RWPE1 (cell line): ENCODE results near the gene ILF3.

ENCODE experiments used
- CTCF ChIA-PET: fragments of 350-600 bp; sonication (Branson Sonifier 250); formaldehyde crosslinking; extraction: SDS; loops from one replicate; lab custom pipeline; 2021; lab: Yijun Ruan, JAX
- POLR2A ChIA-PET: fragments of 400-600 bp; formaldehyde crosslinking; extraction: SDS; loops from one replicate; lab custom pipeline; 2020; ENCODE audit warnings: antibody characterized with exemption; ENCODE audit not compliant: low non-redundant PET; lab: Yijun Ruan, JAX
- DNase-seq: peaks from one replicate; pipeline ENCODE4 v3.0.0; 2012; ENCODE audit warnings: low spot score
- H3K27ac ChIP-seq: fragments of 450-650 bp; 2 replicates; pipeline ENCODE4 v1.5.1; 2017
- CTCF ChIP-seq: fragments of 450-650 bp; conservative IDR thresholded peaks from 2 replicates; pipeline ENCODE4 v1.5.1; 2017; ENCODE audit warnings: low read depth, mild to moderate bottlenecking

Gene ILF3

DNA sequence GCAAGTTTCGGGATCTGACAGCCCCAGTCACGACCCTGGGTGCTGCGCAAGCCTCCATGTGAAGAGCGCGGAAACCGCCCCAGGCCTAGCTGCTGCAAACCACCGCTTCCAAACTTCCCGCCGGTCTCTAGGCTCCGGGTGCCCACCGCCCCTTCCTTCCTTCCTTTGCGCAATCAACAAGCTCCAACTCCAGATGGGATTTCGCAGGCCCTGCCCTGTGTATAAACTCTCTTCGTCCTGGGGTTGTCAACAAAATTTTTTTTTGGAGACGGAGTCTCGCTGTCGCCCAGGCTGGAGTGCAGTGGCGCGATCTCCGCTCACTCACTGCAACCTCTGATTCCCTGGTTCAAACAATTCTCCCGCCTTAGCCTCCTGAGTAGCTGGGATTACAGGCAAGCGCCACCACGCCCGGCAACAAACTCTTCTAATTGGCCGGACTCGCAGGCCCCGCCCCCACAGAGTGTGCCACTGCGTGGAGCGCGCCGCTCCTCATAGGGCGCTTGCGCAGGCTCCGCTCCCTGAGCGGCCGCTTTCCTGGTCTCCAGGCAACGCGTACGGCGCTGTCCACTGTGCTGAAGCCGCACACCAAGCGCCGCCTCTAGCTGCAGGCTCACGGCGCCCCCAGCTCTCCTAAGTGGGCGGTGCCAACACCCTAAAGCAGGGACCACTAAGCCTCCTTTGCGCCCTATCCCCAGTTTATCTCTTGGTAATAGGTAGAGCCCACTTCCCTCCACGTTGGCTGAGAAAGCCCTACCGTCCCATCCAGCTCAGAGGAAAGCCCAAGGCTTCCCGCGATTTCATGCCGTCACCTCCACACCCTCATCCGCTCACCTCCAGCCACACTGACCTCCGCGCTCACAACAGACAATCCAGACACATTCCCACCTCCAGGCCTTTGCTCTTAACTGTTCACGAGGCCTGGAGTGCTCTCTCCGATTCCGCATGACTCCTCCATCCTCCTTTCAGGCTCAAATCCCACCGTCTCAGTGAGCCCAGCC lies 41.6 kb downstream of the ILF3 start:
- peak overlapping the region; percentile 45 for H3K27ac ChIP-seq
- peak; percentile 96 for DNase-seq
- ChIA-PET CTCF (interaction anchor here (0.6 kb wide), 1 partner anchor 277 kb away, joined by 4 read pairs; no protein-coding TSS in a partner anchor), POLR2A (no interaction called here)
- TF ChIP-seq CTCF: no peak

DNA sequence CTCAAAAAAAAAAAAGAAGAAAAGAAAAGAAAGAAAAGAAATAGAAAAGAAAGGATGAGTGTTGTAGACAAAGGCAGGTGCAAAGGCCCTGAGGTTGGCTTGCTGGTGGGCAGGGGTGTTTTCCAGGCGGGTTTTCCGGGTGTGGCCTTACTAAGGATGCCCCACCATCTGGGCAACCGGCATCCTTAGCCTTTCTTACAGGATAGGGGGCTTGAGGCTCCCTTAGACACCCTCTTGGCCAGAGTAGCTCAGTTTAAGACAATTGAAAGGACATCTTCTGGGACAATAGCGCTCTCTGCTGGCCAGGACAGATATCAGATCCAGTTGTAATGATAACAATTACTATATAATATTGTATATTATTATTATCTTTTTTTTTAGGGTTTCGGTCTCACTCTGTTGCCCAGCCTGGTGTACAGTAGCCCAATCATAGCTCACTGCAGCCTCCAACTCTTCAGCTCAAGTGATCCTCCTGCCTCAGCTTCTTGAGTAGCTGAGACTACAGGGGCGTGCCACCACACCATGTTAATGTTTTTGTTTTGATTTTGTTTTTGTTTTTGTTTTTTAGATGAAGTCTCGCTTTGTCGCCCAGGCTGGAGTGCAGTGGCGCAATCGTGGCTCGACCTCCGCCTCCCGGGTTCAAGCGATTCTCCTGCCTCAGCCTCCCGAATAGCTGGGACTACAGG lies 45.6 kb downstream of the ILF3 start:
- CTCF ChIA-PET: interaction anchor here (0.5 to 1.2 kb wide), 8 partner anchors 9 to 964 kb away, joined by 3 to 9 read pairs (median 6); no protein-coding TSS in a partner anchor
- H3K27ac ChIP-seq: no peak overlapping the region
- POLR2A ChIA-PET: no interaction called here
- TF ChIP-seq CTCF: peak; percentile 57; the same call in 1 of the 2 replicates
- DNase-seq: peak; percentile 42

DNA sequence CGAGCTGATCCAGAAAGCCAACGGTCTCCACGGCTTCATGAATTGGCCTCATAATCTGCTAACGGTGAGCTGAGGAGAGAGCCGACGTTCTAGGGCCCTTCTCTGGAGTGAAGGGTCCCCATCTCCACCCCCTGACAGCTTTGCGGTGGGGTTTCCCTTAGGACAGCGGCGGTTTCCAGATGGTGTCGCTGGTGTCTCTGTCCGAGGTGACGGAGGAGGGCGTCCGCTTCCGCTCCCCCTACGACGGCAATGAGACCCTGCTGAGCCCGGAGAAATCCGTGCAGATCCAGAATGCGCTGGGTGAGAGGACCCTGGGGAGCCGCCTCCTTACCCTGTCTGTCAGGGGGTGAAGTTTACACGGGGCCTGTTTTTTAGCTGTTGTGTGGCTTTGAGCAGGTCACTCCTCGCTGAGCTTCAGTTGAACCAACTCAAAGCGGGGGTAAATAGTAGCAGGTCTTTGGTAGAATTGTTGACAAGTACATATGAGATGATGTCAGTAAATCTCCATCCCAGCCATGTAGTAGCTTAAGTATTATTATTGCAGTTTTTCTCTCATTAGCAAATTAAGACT lies 47.9 kb downstream of the ILF3 start:
- CTCF ChIA-PET: interaction anchor here (0.5 to 1.4 kb wide), 7 partner anchors 15 to 165 kb away, joined by 3 to 7 read pairs (median 4); partner anchors contain the start of gene DNM2
- no peak for TF ChIP-seq CTCF
- POLR2A ChIA-PET: no interaction called here
- DNase-seq: no peak
- peak overlapping the region; percentile 57 for H3K27ac ChIP-seq

DNA sequence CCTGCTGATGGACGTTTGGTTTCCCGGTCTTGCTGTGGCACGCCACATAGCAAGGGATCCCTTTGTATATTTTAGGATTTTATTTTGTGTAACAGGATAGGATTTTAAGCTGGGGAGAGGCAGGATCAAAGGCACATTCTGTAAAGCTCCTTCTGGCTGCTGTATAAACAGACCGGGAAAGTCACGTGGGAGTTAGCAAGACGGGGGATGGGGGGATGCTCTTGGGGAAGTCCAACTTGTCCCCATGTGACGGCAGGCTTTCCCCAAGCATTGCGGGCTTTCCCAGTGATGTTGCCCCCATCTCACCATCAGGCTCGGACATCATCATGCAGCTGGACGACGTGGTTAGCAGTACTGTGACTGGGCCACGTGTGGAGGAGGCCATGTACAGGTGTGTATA lies 52.8 kb downstream of the ILF3 start:
- CTCF ChIA-PET: no interaction called here
- POLR2A ChIA-PET: interaction anchor here (0.6 kb wide), 1 partner anchor 174 kb away, joined by 7 read pairs; no protein-coding TSS in a partner anchor
- TF ChIP-seq CTCF: no peak
- no peak overlapping the region for H3K27ac ChIP-seq
- DNase-seq: no peak

GRCh38 chr19:10707440-10707839 lies 53.3 kb downstream of the ILF3 start:
- no peak overlapping the region for H3K27ac ChIP-seq
- CTCF ChIA-PET: no interaction called here
- POLR2A ChIA-PET: interaction anchor here (0.6 kb wide), 1 partner anchor 174 kb away, joined by 7 read pairs; no protein-coding TSS in a partner anchor
- DNase-seq: no peak
- no peak for TF ChIP-seq CTCF

DNA sequence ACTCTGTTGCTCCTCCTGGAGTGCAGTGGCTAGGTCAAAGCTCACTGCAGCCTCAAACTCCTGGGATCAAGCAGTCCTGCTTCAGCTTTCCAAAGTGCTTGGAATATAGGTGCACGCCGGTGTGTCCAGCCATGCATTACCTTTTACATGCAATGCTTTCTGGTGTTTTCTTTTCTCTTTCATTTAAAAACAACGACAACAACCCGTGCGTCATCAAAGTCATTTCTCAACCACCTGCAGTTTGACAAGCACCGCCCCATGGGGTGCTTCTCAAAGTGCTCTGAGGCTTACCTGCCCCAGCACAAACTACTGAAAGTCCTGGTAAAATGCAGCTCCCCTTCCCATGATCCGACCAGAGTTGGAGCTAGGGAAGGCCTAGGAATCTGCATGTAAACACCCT lies 54.1 kb downstream of the ILF3 start:
- DNase-seq: no peak
- no peak for TF ChIP-seq CTCF
- POLR2A ChIA-PET: no interaction called here
- CTCF ChIA-PET: no interaction called here
- no peak overlapping the region for H3K27ac ChIP-seq
